Measurements from ENCODE around the gene CUL2.

DNA sequence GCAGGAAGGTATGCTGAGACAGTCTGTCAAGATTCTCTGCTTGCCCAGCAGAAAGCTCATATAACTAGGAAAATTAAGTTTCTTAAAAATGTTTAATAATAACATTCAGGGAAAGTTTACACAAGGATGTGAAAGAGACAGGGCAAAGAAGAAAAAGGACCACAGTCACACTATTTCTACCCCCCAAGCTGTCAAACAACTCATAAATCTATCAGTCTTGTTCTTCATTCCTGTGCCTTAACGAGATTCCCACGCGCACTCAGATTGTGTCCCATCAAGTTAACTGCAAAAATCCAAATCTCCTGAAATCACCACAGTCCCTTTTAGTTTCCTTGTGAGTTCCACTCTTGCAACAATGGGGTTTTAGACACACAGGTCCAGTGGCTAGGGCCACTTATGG, 14.9 kb downstream of the CUL2 start:
- TF ChIP-seq, protein P1, sequence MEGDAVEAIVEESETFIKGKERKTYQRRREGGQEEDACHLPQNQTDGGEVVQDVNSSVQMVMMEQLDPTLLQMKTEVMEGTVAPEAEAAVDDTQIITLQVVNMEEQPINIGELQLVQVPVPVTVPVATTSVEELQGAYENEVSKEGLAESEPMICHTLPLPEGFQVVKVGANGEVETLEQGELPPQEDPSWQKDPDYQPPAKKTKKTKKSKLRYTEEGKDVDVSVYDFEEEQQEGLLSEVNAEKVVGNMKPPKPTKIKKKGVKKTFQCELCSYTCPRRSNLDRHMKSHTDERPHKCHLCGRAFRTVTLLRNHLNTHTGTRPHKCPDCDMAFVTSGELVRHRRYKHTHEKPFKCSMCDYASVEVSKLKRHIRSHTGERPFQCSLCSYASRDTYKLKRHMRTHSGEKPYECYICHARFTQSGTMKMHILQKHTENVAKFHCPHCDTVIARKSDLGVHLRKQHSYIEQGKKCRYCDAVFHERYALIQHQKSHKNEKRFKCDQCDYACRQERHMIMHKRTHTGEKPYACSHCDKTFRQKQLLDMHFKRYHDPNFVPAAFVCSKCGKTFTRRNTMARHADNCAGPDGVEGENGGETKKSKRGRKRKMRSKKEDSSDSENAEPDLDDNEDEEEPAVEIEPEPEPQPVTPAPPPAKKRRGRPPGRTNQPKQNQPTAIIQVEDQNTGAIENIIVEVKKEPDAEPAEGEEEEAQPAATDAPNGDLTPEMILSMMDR (IDR thresholded peaks at IDR 0.05): no peak
- no peak for TF ChIP-seq POLR2A (IDR thresholded peaks at IDR 0.05)
